GM23338 (cell line): ENCODE results near the gene TNS3. TPM values are rescaled to one million over a fixed set of nuclear protein-coding genes. Genes with fewer than 3 reads are reported as not detected.

ENCODE experiments used
- ATAC-seq: fragments of 200-7000 bp; cut with Tn5 transposase; 3 replicates; pipeline ENCODE4 v1.9.1; 2020
- DNase-seq: peaks from one replicate; pipeline ENCODE4 v3.0.0-alpha.2; 2015; ENCODE audit warnings: low spot score
- H2AFZ ChIP-seq: fragments of 200-600 bp; sonication (generic); 2 replicates; pipeline ENCODE4 v1.8.0; 2016; ENCODE audit warnings: antibody characterized with exemption, mild to moderate bottlenecking, moderate library complexity
- H3F3A ChIP-seq: fragments of 200-600 bp; sonication (generic); replicated peaks from 2 replicates; pipeline ENCODE4 v1.8.0; 2017; ENCODE audit warnings: antibody characterized with exemption, mixed run types, low read depth
- H3K27ac ChIP-seq: fragments of 200-600 bp; sonication (generic); 2 replicates; pipeline ENCODE4 v1.6.1; 2016; ENCODE audit warnings: low read depth
- H3K27me3 ChIP-seq: fragments of 200-600 bp; sonication (generic); 2 replicates; pipeline ENCODE4 v1.8.0; 2016; ENCODE audit warnings: mild to moderate bottlenecking, mixed run types, moderate library complexity; ENCODE audit not compliant: insufficient read depth
- H3K36me3 ChIP-seq: fragments of 200-600 bp; sonication (generic); 2 replicates; pipeline ENCODE4 v1.8.0; 2016; ENCODE audit warnings: mild to moderate bottlenecking; ENCODE audit not compliant: insufficient read depth
- H3K4me1 ChIP-seq: fragments of 200-600 bp; sonication (generic); 2 replicates; pipeline ENCODE4 v1.8.0; 2016; ENCODE audit warnings: mild to moderate bottlenecking, moderate library complexity; ENCODE audit not compliant: insufficient read depth
- H3K4me2 ChIP-seq: fragments of 200-600 bp; sonication (generic); 2 replicates; pipeline ENCODE4 v1.7.1; 2017; ENCODE audit warnings: mixed run types
- H3K4me3 ChIP-seq: fragments of 200-600 bp; sonication (generic); 2 replicates; pipeline ENCODE4 v1.6.1; 2016; ENCODE audit warnings: mixed run types
- H3K79me2 ChIP-seq: fragments of 200-600 bp; sonication (generic); replicated peaks from 2 replicates; pipeline ENCODE4 v1.8.0; 2017; ENCODE audit warnings: mild to moderate bottlenecking; ENCODE audit not compliant: insufficient read depth
- H3K9me2 ChIP-seq: fragments of 200-600 bp; sonication (generic); 2 replicates; pipeline ENCODE4 v1.8.0; 2017; ENCODE audit not compliant: insufficient read depth
- H4K20me1 ChIP-seq: fragments of 200-600 bp; sonication (generic); replicated peaks from 2 replicates; pipeline ENCODE4 v1.8.0; 2017; ENCODE audit warnings: mild to moderate bottlenecking; ENCODE audit not compliant: insufficient read depth
- H3K27ac Mint-ChIP-seq: 2 replicates; pipeline ENCODE4 v1.8.0; 2020; ENCODE audit warnings: inconsistent platforms, mild to moderate bottlenecking, moderate library complexity, mixed read lengths
- H3K27me3 Mint-ChIP-seq: 3 replicates; pipeline ENCODE4 v1.8.0; 2022; ENCODE audit warnings: low read depth, mild to moderate bottlenecking, moderate library complexity, mixed read lengths, inconsistent platforms; ENCODE audit not compliant: insufficient read depth, poor library complexity
- H3K36me3 Mint-ChIP-seq: 3 replicates; pipeline ENCODE4 v1.8.0; 2021; ENCODE audit warnings: low read depth, mild to moderate bottlenecking, inconsistent platforms, moderate library complexity, mixed read lengths
- H3K4me1 Mint-ChIP-seq: 3 replicates; pipeline ENCODE4 v1.8.0; 2020; ENCODE audit warnings: mild to moderate bottlenecking, inconsistent platforms, mixed read lengths
- H3K4me3 Mint-ChIP-seq: 3 replicates; pipeline ENCODE4 v1.8.0; 2021; ENCODE audit warnings: moderate library complexity, mild to moderate bottlenecking, inconsistent platforms, mixed read lengths
- H3K9me3 Mint-ChIP-seq: 3 replicates; pipeline ENCODE4 v1.8.0; 2020; ENCODE audit warnings: moderate library complexity, mild to moderate bottlenecking, inconsistent platforms, mixed read lengths
- CREB1 ChIP-seq: fragments of 250-450 bp; sonication (Bioruptor Pico); IDR thresholded peaks from 2 replicates; pipeline ENCODE4 v1.5.0; 2020; ENCODE audit warnings: low read depth, mild to moderate bottlenecking, moderate library complexity
- CTCF ChIP-seq, 2 experiments: fragments of 200-600 bp in 1 of 2; sonication (generic) in 1 of 2; conservative IDR thresholded peaks; 2 replicates each; pipeline versions ENCODE4 v1.5.1 to v1.6.1; 2016 to 2017; ENCODE audit warnings: antibody characterized with exemption in 2 of 2, low read depth in 2 of 2, mild to moderate bottlenecking in 2 of 2, moderate library complexity in 1 of 2
- ETS1 ChIP-seq: IDR thresholded peaks from 2 replicates; pipeline ENCODE4 v1.6.1; 2016; ENCODE audit warnings: antibody characterized with exemption
- EZH2 ChIP-seq: fragments of 200-600 bp; sonication (generic); IDR thresholded peaks from one replicate; pipeline ENCODE4 v1.8.0; 2017; ENCODE audit warnings: antibody characterized with exemption, mild to moderate bottlenecking, low read depth; ENCODE audit not compliant: unreplicated experiment
- NANOG ChIP-seq: IDR thresholded peaks from 2 replicates; pipeline ENCODE4 v1.6.1; 2016; ENCODE audit warnings: antibody characterized with exemption, borderline replicate concordance
- REST ChIP-seq: IDR thresholded peaks from one replicate; pipeline ENCODE4 v1.6.1; 2018; ENCODE audit warnings: antibody characterized with exemption; ENCODE audit not compliant: unreplicated experiment
- STAT1 ChIP-seq: IDR thresholded peaks from one replicate; pipeline ENCODE4 v1.6.1; 2016; ENCODE audit warnings: antibody characterized with exemption; ENCODE audit not compliant: unreplicated experiment
- ZNF462 ChIP-seq: fragments of 250-450 bp; sonication (Bioruptor Pico); IDR thresholded peaks from 2 replicates; pipeline ENCODE4 v1.5.0; 2020; ENCODE audit warnings: mild to moderate bottlenecking, moderate library complexity
- polyA plus RNA-seq: library from polyadenylated mRNA; unstranded; fragments of >200 nt; fragmentation: Nextera tagmentation; extraction: Ambion mirVana; gene quantifications from 2 replicates; pipeline ENCODE4 v1.2.1, GENCODE V29; 2016
- total RNA-seq: library from RNA; depleted of rRNA; stranded (reverse); fragments of >200 nt; shearing (Covaris generic); gene quantifications from 2 replicates; pipeline ENCODE4 v1.2.3, GENCODE V29; 2014

The TNS3 gene
- total and polyA plus RNA-seq, 2 experiments from 2014 or later, result 6.2 to 28.7 TPM

GRCh38 chr7:47448971-47449370, 132.9 kb downstream of the TNS3 start:
- Histone ChIP-seq H3K4me3 (no peak overlapping the region), H3K79me2 (peaks cover 9% of the 10 kb centered on the region), H3K4me2 (no peak overlapping the region), H3K36me3 (no peaks in the 10 kb centered on the region), H2AFZ (no peak overlapping the region), H3K4me1 (no peaks in the 10 kb centered on the region), H3K9me2 (no peaks in the 10 kb centered on the region), H3K27ac (no peak overlapping the region), H3F3A (no peaks in the 10 kb centered on the region), H4K20me1 (peaks cover 3% of the 10 kb centered on the region; the same call in 1 of the 2 replicates), H3K27me3 (no peaks in the 10 kb centered on the region)
- no peak overlapping the region for H3K27ac Mint-ChIP-seq
- no peak for TF ChIP-seq STAT1
- DNase-seq, result no peak
- no peaks in the 10 kb centered on the region for H3K9me3 Mint-ChIP-seq
- H3K27me3 Mint-ChIP-seq, result peaks cover 4% of the 10 kb centered on the region
- H3K36me3 Mint-ChIP-seq, result peaks cover 3% of the 10 kb centered on the region; the same call in 1 of the 3 replicates
- no peak overlapping the region for H3K4me3 Mint-ChIP-seq
- peaks cover 17% of the 10 kb centered on the region for H3K4me1 Mint-ChIP-seq
- ATAC-seq, result no peak

- peaks cover 18% of the 10 kb centered on the region for H3K79me2 ChIP-seq
- no peaks in the 10 kb centered on the region for H3K9me2 ChIP-seq
- DNase-seq, result no peak
- no peak overlapping the region for H3K4me2 ChIP-seq
- no peaks in the 10 kb centered on the region for H3K4me1 ChIP-seq
- Mint-ChIP-seq H3K27me3 (peaks cover 4% of the 10 kb centered on the region), H3K4me3 (no peak overlapping the region), H3K9me3 (no peaks in the 10 kb centered on the region), H3K36me3 (peaks cover 3% of the 10 kb centered on the region; the same call in 1 of the 3 replicates), H3K27ac (no peak overlapping the region), H3K4me1 (peaks cover 14% of the 10 kb centered on the region)
- H3F3A ChIP-seq, result no peaks in the 10 kb centered on the region
- no peaks in the 10 kb centered on the region for H3K36me3 ChIP-seq
- H3K27me3 ChIP-seq, result no peaks in the 10 kb centered on the region
- H2AFZ ChIP-seq, result no peak overlapping the region
- H4K20me1 ChIP-seq, result peaks cover 3% of the 10 kb centered on the region; the same call in 1 of the 2 replicates
- ATAC-seq, result no peak
- no peak overlapping the region for H3K4me3 ChIP-seq
- no peak overlapping the region for H3K27ac ChIP-seq
- TF ChIP-seq NANOG (no peak), CREB1 (no peak), ETS1 (no peak), EZH2 (no peak), CTCF (conservative IDR thresholded peaks at IDR 0.05; ENCODE audit: low read depth in 2 of 2) (no peak), REST (no peak), ZNF462 (no peak)
Observed at GRCh38 chr7:47447621-47448349, 134.1 kb downstream of the TNS3 start.
